Right lobe of liver (tissue), 6 donors: ENCODE results near the gene DRD5. TPM values are rescaled to one million over a fixed set of nuclear protein-coding genes. Genes with fewer than 3 reads are reported as not detected.

Experiments
- ATAC-seq, 4 donors: fragments of 200-7000 bp; cut with Tn5 transposase; one replicate each; pipeline ENCODE4 v1.9.1; 2020; ENCODE audit warnings: mild to moderate bottlenecking in 4 of 4, moderate library complexity in 4 of 4
- DNase-seq, 3 donors: peaks; one replicate each; pipeline ENCODE4 v3.0.0-alpha.2; 2020
- H3K27ac ChIP-seq, 3 donors: fragments of 200-600 bp; one replicate each; pipeline ENCODE4 v1.8.0; 2022
- H3K27me3 ChIP-seq, 2 donors: fragments of 200-600 bp; one replicate each; pipeline ENCODE4 v1.8.0; 2022
- H3K36me3 ChIP-seq, 4 donors: fragments of 200-600 bp; sonication (generic) in 1 of 4; one replicate each; pipeline versions ENCODE4 v1.5.1 to v1.8.0; 2017 to 2022; ENCODE audit warnings: control low read depth in 1 of 4
- H3K4me1 ChIP-seq, 4 donors: fragments of 200-600 bp; sonication (generic) in 1 of 4; one replicate each; pipeline versions ENCODE4 v1.5.1 to v1.8.0; 2017 to 2022; ENCODE audit warnings: control low read depth in 1 of 4
- H3K4me3 ChIP-seq, 3 donors: fragments of 200-600 bp; one replicate each; pipeline ENCODE4 v1.8.0; 2022
- H3K9me3 ChIP-seq, 4 donors: fragments of 200-600 bp; sonication (generic) in 1 of 4; one replicate each; pipeline versions ENCODE4 v1.5.1 to v1.8.0; 2017 to 2022; ENCODE audit warnings: control low read depth in 1 of 4
- POLR2A ChIP-seq: fragments of 450-650 bp; IDR thresholded peaks from one replicate; pipeline ENCODE4 v1.6.1; 2017; ENCODE audit warnings: antibody characterized with exemption, mild to moderate bottlenecking
- WGBS: methylation state at CpG from one replicate; pipeline ENCODE4 v1.1.6; 2018; ENCODE audit warnings: low coverage, low lambda C conversion rate; ENCODE audit not compliant: insufficient coverage; ENCODE audit errors: missing lambda C conversion rate; 5-methylcytosine and 5-hydroxymethylcytosine counted together
- intact Hi-C, 2 donors: fragments of 100-400 bp; cut with DNase I; formaldehyde crosslinking; loops; one replicate each; pipeline versions ENCODE4 v1.11.2 to v1.14.1; 2022
- total RNA-seq, 6 experiments: library from RNA; depleted of rRNA in 2 of 6; stranded (reverse); fragments of >200 nt in 2 of 6; fragmentation: NEBNext Ultra II Directional in 3 of 6; extraction: Animal tissue kit (Norgen Biotek cat#: 25700) in 3 of 6; gene quantifications; one replicate each; pipeline versions ENCODE4 v1.1.0 to v1.2.4, GENCODE V29; 2016 to 2023
- TF ChIP-seq, protein P1 (sequence below), 4 donors: fragments of 200-600 bp in 3 of 4; fragments of 450-650 bp in 1 of 4; IDR thresholded peaks; one replicate each; pipeline versions ENCODE4 v1.5.1 to v1.8.0; 2016 to 2022; ENCODE audit warnings: antibody characterized with exemption in 4 of 4, mild to moderate bottlenecking in 2 of 4
- donor health status: DM: no; HTN: yes; CAD: no.
- donor health status: DM: no; HTN: no; CAD: no.
- donor health status: DM: no; HTN: no; CAD: no.
- donor health status: DM: no; HTN: yes; CAD: no.
- donor health status: DM: no; HTN: yes; CAD: no.

The DRD5 gene
- total RNA-seq, 6 experiments from 2014 or later: not detected

DNA sequence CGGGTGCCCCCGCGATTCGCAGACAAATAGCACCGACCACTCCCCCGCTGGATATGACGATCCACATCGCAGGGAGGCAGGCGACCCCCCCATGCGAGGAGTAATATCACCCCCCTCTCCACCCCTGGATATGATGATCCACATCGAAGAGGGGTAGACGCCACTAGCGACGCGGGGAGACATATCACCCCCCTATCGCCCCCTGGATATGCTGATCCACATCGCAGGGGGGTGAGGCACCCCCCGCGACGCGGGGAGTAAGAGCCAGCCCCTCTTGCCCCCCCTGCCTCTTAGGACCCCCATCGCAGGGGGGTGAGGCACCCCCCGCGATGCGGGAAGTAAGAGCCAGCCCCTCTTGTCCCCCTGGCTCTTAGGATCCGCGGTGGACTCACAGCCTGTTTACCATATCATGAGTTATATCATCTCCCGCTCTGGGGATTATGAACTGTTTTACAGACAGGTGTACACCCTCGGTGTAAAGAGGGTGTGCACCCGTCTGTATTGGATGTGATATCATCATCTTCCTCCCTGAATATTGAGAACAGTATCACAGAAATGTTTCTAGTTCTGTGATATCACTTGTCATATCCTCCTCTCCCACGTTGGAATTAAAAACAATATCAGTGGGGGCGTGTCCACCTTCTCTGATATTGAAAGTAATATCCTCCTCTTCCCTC, 22.7 kb upstream of the DRD5 start:
- Histone ChIP-seq H3K4me3 (no peak overlapping the region), H3K36me3 (no peaks in the 10 kb centered on the region), H3K9me3 (no peaks in the 10 kb centered on the region), H3K27ac (no peak overlapping the region), H3K4me1 (no peaks in the 10 kb centered on the region), H3K27me3 (no peaks in the 10 kb centered on the region)
- ATAC-seq: no peak
- DNase-seq: no peak
- TF ChIP-seq, protein P1, sequence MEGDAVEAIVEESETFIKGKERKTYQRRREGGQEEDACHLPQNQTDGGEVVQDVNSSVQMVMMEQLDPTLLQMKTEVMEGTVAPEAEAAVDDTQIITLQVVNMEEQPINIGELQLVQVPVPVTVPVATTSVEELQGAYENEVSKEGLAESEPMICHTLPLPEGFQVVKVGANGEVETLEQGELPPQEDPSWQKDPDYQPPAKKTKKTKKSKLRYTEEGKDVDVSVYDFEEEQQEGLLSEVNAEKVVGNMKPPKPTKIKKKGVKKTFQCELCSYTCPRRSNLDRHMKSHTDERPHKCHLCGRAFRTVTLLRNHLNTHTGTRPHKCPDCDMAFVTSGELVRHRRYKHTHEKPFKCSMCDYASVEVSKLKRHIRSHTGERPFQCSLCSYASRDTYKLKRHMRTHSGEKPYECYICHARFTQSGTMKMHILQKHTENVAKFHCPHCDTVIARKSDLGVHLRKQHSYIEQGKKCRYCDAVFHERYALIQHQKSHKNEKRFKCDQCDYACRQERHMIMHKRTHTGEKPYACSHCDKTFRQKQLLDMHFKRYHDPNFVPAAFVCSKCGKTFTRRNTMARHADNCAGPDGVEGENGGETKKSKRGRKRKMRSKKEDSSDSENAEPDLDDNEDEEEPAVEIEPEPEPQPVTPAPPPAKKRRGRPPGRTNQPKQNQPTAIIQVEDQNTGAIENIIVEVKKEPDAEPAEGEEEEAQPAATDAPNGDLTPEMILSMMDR (IDR thresholded peaks at IDR 0.05): no peak
- no peak for TF ChIP-seq POLR2A
- intact Hi-C loops: no loop called here
- WGBS: 71% methylated on average over 17 of the region's 32 CpGs

GRCh38 chr4:9762823-9763475, 18.5 kb upstream of the DRD5 start:
- Histone ChIP-seq H3K9me3 (no peaks in the 10 kb centered on the region), H3K4me3 (no peak overlapping the region), H3K27me3 (no peaks in the 10 kb centered on the region), H3K27ac (no peak overlapping the region), H3K36me3 (no peaks in the 10 kb centered on the region), H3K4me1 (no peaks in the 10 kb centered on the region)
- ATAC-seq (peak in 3 of 4 donors; percentile 33 to 40 (median 34)), DNase-seq (peak in 1 of 3 donors; percentile 61)
- intact Hi-C loops: loop anchor here in 1 of 2 donors (10.0 kb wide), 1 partner anchor 252 kb away; no protein-coding TSS in a partner anchor
- TF ChIP-seq POLR2A: no peak
- TF ChIP-seq, protein P1 (IDR thresholded peaks at IDR 0.05): peak; percentile 48 to 65 (median 58)
- 15% methylated on average over 6 of the region's 11 CpGs for WGBS

- intact Hi-C loops: loop anchor here in 1 of 2 donors (10.0 kb wide), 1 partner anchor 251 kb away; no protein-coding TSS in a partner anchor
Observed at GRCh38 chr4:9764155-9764696, 17.2 kb upstream of the DRD5 start.

GRCh38 chr4:9765091-9765490, 16.3 kb upstream of the DRD5 start:
- intact Hi-C loops: loop anchor here (5.0 to 10.0 kb wide), 2 partner anchors 250 to 252 kb away; no protein-coding TSS in a partner anchor

More at GRCh38 chr4:9764155-9764696, 17.2 kb upstream of the DRD5 start:
- DNase-seq (no peak), ATAC-seq (no peak)
- Histone ChIP-seq H3K36me3 (no peaks in the 10 kb centered on the region), H3K4me3 (no peak overlapping the region), H3K9me3 (no peaks in the 10 kb centered on the region), H3K27me3 (no peaks in the 10 kb centered on the region), H3K27ac (no peak overlapping the region), H3K4me1 (no peaks in the 10 kb centered on the region)
- TF ChIP-seq POLR2A: no peak
- TF ChIP-seq, protein P1 (IDR thresholded peaks at IDR 0.05): no peak
- 81% methylated on average over 4 of the region's 5 CpGs for WGBS

More at GRCh38 chr4:9765091-9765490, 16.3 kb upstream of the DRD5 start:
- no peak overlapping the region for H3K4me3 ChIP-seq
- H3K36me3 ChIP-seq: no peaks in the 10 kb centered on the region
- no peak overlapping the region for H3K27ac ChIP-seq
- H3K27me3 ChIP-seq: no peaks in the 10 kb centered on the region
- TF ChIP-seq POLR2A: no peak
- TF ChIP-seq, protein P1 (IDR thresholded peaks at IDR 0.05): peak; percentile 32 to 54 (median 36)
- no peak for DNase-seq
- no peaks in the 10 kb centered on the region for H3K4me1 ChIP-seq
- no peaks in the 10 kb centered on the region for H3K9me3 ChIP-seq
- 33% methylated on average over 9 of the region's 9 CpGs for WGBS
- ATAC-seq: no peak
